Astrocyte (in vitro differentiated cells and primary cell): ENCODE measurements around the gene ARMH3. TPM values are rescaled to one million over a fixed set of nuclear protein-coding genes. Genes with fewer than 3 reads are reported as not detected.

Source experiments
- DNase-seq: peaks from one replicate; pipeline ENCODE4 v3.0.0-alpha.2; 2010; ENCODE audit warnings: low read depth
- FAIRE-seq: peaks from 2 replicates; lab custom pipeline; 2011; peaks lifted over from hg19 to GRCh38; lab: Jason Lieb, UNC
- H2AFZ ChIP-seq: 2 replicates; pipeline ENCODE4 v1.6.0; 2012; ENCODE audit warnings: low read depth, low read length, inconsistent platforms
- H3K27ac ChIP-seq: 2 replicates; pipeline ENCODE4 v1.5.1; 2011; ENCODE audit warnings: low read depth, low read length, inconsistent platforms
- H3K27me3 ChIP-seq: 2 replicates; pipeline ENCODE4 v1.6.0; 2011; ENCODE audit warnings: low read length, inconsistent platforms; ENCODE audit not compliant: insufficient read depth
- H3K36me3 ChIP-seq: 2 replicates; pipeline ENCODE4 v1.5.1; 2011; ENCODE audit warnings: low read length, inconsistent platforms; ENCODE audit not compliant: insufficient read depth
- H3K4me1 ChIP-seq: 2 replicates; pipeline ENCODE4 v1.5.1; 2011; ENCODE audit warnings: low read length, inconsistent platforms; ENCODE audit not compliant: insufficient read depth
- H3K4me2 ChIP-seq: 2 replicates; pipeline ENCODE4 v1.6.0; 2012; ENCODE audit warnings: low read length, inconsistent platforms
- H3K4me3 ChIP-seq: 2 replicates; pipeline ENCODE4 v1.5.1; 2011; ENCODE audit warnings: low read depth, mild to moderate bottlenecking, low read length, inconsistent platforms; ENCODE audit not compliant: insufficient read depth
- H3K79me2 ChIP-seq: 2 replicates; pipeline ENCODE4 v1.6.0; 2012; ENCODE audit warnings: mild to moderate bottlenecking, low read length, inconsistent platforms; ENCODE audit not compliant: insufficient read depth
- H3K9ac ChIP-seq: 2 replicates; pipeline ENCODE4 v1.6.0; 2012; ENCODE audit warnings: mild to moderate bottlenecking, low read length, inconsistent platforms
- H3K9me3 ChIP-seq: 2 replicates; pipeline ENCODE4 v1.5.1; 2012; ENCODE audit warnings: low read depth, mild to moderate bottlenecking, low read length, inconsistent platforms; ENCODE audit not compliant: insufficient read depth
- H4K20me1 ChIP-seq: 2 replicates; pipeline ENCODE4 v1.6.0; 2012; ENCODE audit warnings: low read length, inconsistent platforms; ENCODE audit not compliant: insufficient read depth
- H3K27ac Mint-ChIP-seq: one replicate; pipeline ENCODE4 v1.8.0; 2021; ENCODE audit warnings: mild to moderate bottlenecking, mixed read lengths; ENCODE audit not compliant: unreplicated experiment
- H3K27me3 Mint-ChIP-seq: one replicate; pipeline ENCODE4 v1.8.0; 2021; ENCODE audit warnings: low read depth, mixed read lengths; ENCODE audit not compliant: unreplicated experiment
- H3K36me3 Mint-ChIP-seq: one replicate; pipeline ENCODE4 v1.8.0; 2021; ENCODE audit warnings: low read depth, mixed read lengths; ENCODE audit not compliant: unreplicated experiment
- H3K4me1 Mint-ChIP-seq: one replicate; pipeline ENCODE4 v1.8.0; 2021; ENCODE audit warnings: low read depth, mixed read lengths; ENCODE audit not compliant: unreplicated experiment
- H3K4me3 Mint-ChIP-seq: one replicate; pipeline ENCODE4 v1.8.0; 2021; ENCODE audit warnings: mild to moderate bottlenecking, moderate library complexity, mixed read lengths; ENCODE audit not compliant: unreplicated experiment
- H3K9me3 Mint-ChIP-seq: one replicate; pipeline ENCODE4 v1.8.0; 2021; ENCODE audit warnings: mild to moderate bottlenecking, mixed read lengths; ENCODE audit not compliant: unreplicated experiment
- CTCF ChIP-seq: IDR thresholded peaks from 2 replicates; pipeline ENCODE4 v1.5.1; 2011; ENCODE audit warnings: low read depth, mild to moderate bottlenecking, inconsistent platforms, low read length, moderate library complexity; ENCODE audit not compliant: insufficient read depth
- EZH2 ChIP-seq: IDR thresholded peaks from 2 replicates; pipeline ENCODE4 v1.6.1; 2012; ENCODE audit warnings: mild to moderate bottlenecking, low read length, inconsistent platforms; ENCODE audit not compliant: insufficient read depth
- total RNA-seq: library from RNA; stranded (reverse); gene quantifications from 2 replicates; pipeline ENCODE4 v1.2.1, GENCODE V29; 2021

Gene ARMH3
- total RNA-seq, 1 donor from 2014 or later, result 22.6 TPM

- Mint-ChIP-seq H3K4me3 (peak overlapping the region; percentile 69), H3K27me3 (peaks cover 13% of the 10 kb centered on the region), H3K9me3 (no peaks in the 10 kb centered on the region), H3K4me1 (peaks cover 11% of the 10 kb centered on the region), H3K27ac (peak overlapping the region; percentile 72), H3K36me3 (peaks cover 5% of the 10 kb centered on the region)
- Histone ChIP-seq H3K27ac (no peak overlapping the region), H3K9ac (no peak overlapping the region), H2AFZ (no peak overlapping the region), H4K20me1 (peaks cover 68% of the 10 kb centered on the region), H3K4me3 (peak overlapping the region; percentile 54), H3K79me2 (no peaks in the 10 kb centered on the region), H3K36me3 (no peaks in the 10 kb centered on the region), H3K27me3 (peaks cover 9% of the 10 kb centered on the region), H3K4me2 (peak overlapping the region; percentile 95), H3K4me1 (peaks cover 15% of the 10 kb centered on the region), H3K9me3 (no peaks in the 10 kb centered on the region)
- FAIRE-seq (peak; percentile 17), DNase-seq (peak; percentile 66)
- TF ChIP-seq EZH2 (no peak), CTCF (peak; percentile 83)
These were observed 215.1 kb downstream of the ARMH3 start for GRCh38 chr10:101840741-101841453.

GRCh38 chr10:101840102-101840684 is 215.8 kb downstream of the ARMH3 start:
- Mint-ChIP-seq H3K27ac (peak overlapping the region; percentile 72), H3K36me3 (peaks cover 5% of the 10 kb centered on the region), H3K4me1 (peaks cover 14% of the 10 kb centered on the region), H3K27me3 (peaks cover 13% of the 10 kb centered on the region), H3K4me3 (peak overlapping the region; percentile 69), H3K9me3 (no peaks in the 10 kb centered on the region)
- H3K36me3 ChIP-seq, result no peaks in the 10 kb centered on the region
- FAIRE-seq (no peak), DNase-seq (no peak)
- no peaks in the 10 kb centered on the region for H3K79me2 ChIP-seq
- H3K9ac ChIP-seq, result no peak overlapping the region
- TF ChIP-seq EZH2, result no peak
- no peak for TF ChIP-seq CTCF
- no peak overlapping the region for H2AFZ ChIP-seq
- H4K20me1 ChIP-seq, result peaks cover 66% of the 10 kb centered on the region
- no peak overlapping the region for H3K4me3 ChIP-seq
- peaks cover 15% of the 10 kb centered on the region for H3K4me1 ChIP-seq
- H3K4me2 ChIP-seq, result peak overlapping the region; percentile 95
- H3K27me3 ChIP-seq, result peaks cover 9% of the 10 kb centered on the region
- H3K9me3 ChIP-seq, result no peaks in the 10 kb centered on the region
- H3K27ac ChIP-seq, result no peak overlapping the region
